GM21360 (cell line): ENCODE results near the gene DNAH9.
"Not testable (repeated sequence)": the region's sequence is repeated elsewhere in the genome, so short reads cannot be mapped to it uniquely, and the experiment has no call there.

Source experiments
- ATAC-seq: cut with Tn5 transposase; IDR thresholded peaks from one replicate; pipeline ENCODE4 v1.9.1; 2021; ENCODE audit warnings: mild to moderate bottlenecking, moderate library complexity; ENCODE audit not compliant: unreplicated experiment

The DNAH9 gene

DNA sequence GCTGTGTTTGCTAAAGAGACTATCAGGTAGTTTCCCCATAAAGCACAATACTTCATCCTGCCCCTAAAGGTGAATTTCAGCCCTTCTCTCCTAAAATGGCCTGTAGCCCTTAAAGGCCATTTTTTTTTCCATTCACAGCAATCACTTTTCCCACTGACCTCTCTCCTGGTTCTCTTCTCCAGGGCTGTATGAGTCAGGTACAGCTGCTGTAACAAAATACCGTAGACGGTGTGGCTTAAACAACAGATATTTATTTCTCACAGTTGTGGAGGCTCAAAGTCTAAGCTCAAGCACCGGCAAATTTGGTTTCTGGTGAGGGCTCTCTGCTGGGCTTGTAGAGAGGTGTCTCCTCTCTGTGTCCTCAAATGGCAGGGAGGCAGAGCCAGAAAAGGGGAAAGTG is 354.3 kb downstream of the DNAH9 start:
- no peak for ATAC-seq

DNA sequence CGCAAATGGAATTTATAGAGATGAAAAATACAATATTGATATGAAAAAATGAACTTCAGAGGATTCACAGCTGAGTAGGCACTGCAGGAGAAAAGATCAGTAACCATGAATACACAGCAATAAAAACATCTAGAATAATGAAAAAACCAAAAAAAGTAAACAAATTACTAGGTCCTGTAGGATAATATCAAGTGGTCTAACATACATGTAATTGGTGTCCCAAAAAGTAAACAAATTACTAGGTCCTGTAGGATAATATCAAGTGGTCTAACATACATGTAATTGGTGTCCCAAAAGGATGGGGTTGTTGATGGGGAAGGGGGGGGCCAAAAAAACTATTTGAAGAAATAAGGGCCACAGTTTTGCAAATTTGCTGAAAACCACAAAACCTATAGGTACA is 355.7 kb downstream of the DNAH9 start:
- ATAC-seq: no peak

DNA sequence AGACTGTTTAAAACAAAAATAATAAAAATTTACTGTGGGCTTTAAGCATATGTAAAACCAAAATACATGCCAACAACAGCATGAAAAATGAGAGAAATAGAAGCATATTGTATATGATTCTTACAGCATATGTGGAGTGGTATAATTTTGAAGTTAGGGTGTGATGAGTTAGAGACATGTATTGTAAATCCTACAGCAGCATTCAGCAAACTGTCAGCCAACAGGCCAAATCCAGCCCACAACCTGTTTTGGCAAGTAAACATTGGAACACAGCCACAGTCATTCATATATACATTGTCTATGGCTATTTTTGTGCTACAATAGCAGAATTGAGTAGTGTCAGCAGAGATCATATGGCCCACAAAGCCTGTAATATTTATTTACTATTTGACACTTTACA is 356.7 kb downstream of the DNAH9 start:
- no peak for ATAC-seq

DNA sequence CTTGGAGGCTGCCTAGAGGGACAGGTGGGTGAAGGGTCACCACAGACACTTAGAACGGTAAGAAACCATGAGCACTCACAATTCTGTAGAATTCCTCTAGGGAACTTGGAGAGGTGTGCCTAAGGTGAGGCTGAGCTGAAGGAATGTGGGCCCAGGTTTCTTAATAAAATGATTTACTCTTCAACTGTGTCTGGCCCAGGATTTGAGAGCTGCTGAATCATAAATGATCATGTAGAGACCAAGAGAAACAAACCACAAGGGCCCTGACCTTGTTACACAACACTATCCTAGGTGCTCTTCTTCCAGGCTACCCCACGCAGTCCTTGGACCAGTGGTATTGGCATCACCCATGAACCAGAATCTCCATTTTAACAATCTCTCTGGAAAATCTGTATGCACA is 371.3 kb downstream of the DNAH9 start:
- ATAC-seq: no peak

DNA sequence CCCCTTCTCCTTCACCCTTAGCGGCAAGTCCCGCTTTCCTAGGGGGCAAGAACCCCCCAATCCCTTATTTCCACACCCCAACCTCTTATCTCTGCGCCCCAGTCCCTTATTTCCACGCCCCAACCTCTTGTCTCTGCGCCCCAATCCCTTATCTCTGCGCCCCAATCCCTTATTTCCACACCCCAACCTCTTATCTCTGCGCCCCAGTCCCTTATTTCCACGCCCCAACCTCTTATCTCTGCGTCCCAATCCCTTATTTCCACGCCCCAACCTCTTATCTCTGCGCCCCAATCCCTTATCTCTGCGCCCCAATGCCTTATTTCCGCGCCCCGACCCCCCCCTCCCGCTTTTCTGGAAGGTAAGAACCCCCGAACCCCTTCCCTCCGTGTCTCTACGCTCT is 374.5 kb downstream of the DNAH9 start:
- not testable (repeated sequence) for ATAC-seq

DNA sequence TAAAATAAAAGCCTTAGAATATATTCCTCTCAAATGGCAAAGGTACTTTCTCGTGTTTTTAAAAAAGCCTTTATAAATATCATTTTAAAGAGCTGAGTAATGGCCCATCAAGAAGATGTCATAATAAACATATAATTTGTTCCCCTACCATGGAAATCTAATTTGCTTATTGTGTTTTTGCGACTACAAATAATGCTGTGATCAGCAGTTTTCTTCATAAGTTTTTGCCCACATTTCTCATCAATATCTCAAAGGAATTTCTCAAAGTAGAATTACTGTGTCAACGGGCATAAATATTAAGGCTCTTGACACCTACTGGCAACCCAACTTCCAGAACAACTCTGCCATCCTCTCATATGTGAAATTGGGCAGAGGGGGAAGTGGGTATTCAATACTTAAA is 381.5 kb downstream of the DNAH9 start:
- no peak for ATAC-seq

DNA sequence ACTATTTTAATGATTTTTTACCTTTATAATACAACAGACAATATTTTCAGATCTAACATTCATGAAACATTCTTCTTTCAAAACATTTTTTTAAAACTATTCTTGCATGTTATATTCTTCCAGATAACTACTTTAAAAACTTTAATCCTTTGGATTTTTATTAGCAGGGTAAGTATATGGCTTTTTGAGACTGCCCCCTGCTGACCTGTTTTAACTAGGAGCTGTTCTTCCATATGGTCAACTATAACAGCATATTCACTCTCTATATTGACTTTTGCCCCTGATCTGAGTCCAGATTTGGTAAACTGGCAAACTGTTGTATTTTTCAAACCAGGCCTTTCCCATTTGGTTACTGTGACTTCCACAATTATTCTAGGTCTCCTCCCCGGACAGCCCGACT is 382.5 kb downstream of the DNAH9 start:
- no peak for ATAC-seq

DNA sequence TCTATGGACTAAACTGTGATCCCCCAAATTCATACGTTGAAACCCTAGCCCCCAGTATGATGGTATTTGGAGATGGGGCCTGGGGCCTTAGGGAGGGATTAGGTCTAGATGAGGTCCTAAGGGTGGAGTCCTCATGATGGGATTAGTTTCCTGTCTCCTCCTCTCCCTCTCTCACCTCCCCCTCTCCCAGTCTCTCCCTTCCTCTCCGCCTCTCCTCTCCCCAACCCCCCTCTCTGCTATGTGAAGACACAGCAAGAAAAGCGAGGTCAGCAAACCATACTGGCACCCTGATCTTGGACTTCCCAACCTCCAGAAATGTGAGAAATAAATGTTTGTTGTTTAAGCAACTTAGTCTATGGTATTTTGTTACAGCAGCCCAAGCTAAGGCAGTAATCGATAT is 383.6 kb downstream of the DNAH9 start:
- no peak for ATAC-seq

DNA sequence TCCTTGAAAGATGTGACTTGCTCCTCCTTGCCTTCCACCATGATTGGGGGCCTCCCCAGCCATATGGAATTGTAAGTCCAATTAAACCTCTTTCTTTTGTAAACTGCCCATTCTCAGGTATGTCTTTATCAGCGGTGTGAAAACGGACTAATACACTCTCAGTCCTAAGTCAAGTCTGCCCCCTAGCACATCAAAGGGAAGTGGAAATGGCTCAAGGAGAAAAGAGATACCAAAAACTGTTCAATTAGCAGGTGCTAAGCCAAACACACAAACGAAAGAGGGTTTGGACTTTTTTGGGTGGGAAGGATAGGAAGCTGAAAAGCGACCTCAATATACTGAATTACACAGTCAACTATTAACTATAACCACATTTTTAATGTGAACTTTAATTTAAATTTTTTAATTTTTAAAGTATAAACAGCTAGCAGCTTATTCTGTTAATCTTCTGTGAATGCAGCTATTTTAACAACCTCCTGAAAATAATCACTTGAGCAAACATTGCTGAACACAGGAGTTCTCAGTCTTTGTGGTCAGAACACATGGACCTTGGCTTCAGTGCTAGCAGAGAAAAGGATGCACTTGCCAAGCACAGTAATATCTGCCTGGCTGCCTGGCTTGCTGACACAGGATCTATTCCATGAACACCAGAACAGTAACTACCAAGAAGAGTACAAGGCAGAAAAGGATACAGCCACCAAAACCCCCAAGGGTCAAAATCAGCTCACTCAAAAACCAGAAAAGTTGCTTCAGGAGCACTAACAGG is 388.1 kb downstream of the DNAH9 start:
- ATAC-seq: no peak

DNA sequence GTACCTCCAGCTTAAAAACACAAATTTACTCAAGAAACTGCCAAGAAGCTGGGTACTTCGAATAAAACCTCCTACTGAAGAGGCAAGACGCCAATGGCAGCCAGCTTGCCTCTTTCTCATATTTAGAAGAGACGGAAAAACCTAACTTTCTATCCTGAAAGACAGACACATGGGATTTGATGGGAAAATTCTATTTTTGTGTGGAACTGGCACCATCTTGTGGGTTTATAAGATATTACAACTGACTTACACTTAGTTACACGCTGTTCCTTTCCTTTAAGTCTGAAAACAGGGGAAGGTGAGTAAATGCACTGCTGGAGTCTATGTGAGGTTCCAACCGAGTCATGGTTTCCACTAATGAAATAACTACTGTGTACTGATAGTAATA is 388.7 kb downstream of the DNAH9 start:
- no peak for ATAC-seq

DNA sequence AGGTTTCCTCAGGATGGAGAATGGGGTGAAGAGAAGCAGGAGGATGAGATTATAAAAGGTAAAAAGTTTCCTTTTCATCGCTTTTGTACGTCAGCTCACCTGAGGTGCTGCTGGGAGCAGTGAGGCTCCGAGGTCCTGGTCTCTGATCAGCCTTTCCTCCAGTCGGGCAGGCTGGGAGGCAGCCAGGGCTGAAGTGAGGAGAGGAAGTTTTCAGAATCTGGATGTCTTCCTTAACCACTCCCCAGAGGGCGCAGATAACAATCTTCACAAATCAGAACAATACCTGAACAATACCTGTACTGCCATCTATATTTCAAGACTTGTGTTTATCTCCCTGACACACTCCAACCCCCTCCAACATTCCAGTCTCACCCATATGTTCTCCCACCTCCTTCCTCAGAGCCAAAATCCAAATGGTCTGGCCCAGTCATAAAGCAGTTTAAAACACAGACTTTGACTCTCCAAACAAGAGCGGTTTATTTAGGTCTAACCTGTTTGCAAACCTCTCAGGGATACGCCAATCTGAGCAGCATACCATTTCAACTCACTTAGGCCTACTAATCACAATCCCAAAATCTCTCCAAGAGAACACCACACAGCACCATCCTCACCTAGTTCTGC is 392.2 kb downstream of the DNAH9 start:
- ATAC-seq: no peak

DNA sequence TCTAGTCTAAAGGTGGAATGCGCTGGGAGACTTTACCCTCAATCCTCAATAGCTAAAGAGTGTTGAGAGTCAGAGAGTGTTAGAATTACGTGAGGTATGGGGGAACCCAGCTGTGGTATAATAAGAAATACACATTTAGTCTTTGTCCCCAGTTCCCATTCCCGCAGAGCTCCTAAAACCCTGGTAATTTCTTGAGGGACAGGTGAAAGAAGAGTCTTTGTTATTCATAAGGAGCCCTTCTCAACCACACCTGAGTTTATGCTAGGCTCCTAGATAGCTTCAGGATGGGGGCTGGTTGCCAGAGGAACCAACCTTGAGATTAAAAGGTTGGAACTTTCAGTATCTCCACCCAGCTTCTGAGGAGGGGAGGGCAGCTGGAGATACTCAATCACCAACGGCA is 393.2 kb downstream of the DNAH9 start:
- ATAC-seq: no peak

DNA sequence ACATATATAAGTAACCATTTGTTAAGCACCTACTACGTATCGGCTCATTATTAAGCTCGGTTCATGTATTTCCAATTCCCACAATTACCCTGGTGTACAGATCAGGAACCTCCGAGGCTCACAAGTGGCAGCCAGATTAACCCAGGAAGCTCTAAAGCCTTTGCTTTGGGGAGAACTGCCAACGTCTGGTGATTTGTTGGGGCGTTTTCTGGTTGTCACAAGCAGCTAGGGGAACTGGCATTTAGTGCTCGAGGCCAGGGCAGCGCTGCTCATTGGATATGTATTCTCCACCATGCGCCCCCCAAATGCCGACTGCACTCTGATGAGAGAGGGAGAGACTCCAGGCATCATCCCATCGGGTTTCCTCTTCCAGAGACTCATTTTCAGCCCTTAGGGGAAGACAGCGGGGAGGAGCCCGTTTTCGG is 398.5 kb downstream of the DNAH9 start:
- ATAC-seq: peak; percentile 35

DNA sequence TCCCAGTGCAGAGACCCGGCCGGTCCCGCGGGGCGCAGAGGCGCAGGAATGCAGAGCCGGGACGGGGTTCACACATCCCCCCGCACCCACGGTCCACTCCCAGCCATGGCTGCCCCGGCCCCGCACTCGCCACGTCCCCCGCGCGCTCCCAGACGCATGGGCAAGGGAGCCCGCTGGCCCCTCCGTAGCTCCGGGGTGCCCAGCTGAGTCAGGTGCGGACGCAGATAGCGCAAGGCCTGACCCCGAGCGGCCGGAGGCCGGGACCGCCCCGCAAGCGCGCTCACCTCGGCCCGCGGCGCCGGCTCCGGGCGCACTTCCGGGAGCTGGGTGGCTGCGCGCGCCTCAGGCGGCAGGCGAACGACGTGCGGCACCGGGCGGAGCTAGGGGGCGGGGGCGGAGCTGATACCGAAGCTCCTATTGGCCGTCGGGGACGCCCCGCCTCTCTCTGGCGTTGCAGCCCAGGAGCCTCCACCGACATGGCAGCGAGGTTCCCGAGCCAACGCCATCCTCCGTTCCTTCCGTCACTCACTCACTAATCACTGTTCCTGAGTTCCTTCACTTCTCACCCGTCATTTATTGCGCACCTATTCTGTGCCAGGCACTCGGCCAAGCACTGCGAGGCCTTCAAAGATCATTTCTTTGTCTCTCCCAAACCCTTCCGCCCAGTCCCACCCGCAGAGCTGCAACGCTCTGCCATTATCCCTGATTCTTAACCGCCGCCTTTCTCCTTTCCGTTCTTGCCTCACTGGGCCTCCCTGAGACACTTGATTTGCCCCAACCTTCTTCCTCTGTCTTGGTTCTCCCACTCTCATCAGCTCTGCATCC is 399.1 kb downstream of the DNAH9 start, which contains the start of gene ZNF18:
Gene ZNF18, minus strand, starts transcription at position 329 of the 825 bp plus-strand sequence. CDS start 4,646 bp downstream, outside the sequence.
- ATAC-seq: peak; percentile 96

DNA sequence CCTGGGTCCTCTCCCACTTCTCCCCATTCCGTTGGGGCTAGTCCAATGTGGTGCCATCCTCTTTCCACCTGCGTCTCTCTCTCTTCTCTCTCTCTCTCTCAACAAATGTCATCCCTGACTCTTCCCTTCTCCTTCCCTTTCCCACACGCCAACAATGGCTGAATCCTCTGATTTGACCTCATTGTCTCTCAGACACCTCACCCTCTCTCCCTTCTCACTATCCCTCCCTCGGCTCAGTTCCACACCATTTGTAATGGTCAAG is 399.6 kb downstream of the DNAH9 start:
- ATAC-seq: no peak

DNA sequence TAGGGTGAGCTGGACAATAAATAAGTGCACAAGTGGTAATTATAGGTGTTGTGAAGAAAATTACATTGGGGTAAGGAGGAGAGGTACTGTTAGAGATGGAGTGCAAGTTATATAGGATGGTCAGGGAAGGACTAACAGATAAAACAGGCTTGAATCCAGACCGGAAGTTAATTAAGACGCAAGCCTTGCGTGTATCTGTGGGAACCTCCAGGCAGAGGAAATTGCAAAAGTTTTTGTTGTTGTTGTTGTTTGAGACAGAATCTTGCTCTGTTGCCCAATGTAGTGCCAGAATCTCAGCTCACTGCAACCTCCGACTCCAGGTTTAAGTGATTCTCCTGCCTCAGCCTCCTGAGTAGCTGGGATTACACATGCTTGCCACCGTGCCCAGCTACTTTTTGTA is 401.4 kb downstream of the DNAH9 start:
- ATAC-seq: no peak

DNA sequence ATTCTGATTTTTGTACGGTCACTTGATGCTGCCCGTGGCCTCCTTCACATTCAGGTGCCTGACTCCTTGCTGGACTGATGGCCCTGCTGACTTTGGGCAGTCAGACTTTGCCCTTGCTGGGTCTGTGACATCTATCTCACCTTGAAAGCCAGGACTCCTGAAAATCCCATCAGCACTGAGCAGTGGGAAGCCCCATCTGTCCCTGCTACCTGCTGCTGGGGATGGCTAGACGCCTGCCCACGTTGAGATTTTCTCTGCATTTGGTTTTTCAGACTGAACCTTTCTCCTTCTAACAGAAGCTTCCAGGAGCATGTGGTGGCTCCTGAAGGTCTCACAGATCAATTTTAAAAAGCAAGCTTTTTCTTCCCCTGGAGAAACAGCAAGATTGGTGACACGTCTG is 409.2 kb downstream of the DNAH9 start:
- no peak for ATAC-seq
